Eye (tissue), 1 donor: Measurements from ENCODE around the gene TTYH3.

Source experiments
- DNase-seq: peaks from one replicate; pipeline ENCODE4 v3.0.0-alpha.2; 2015

Gene TTYH3

GRCh38 chr7:2710901-2711551 is 79.2 kb downstream of the TTYH3 start:
- DNase-seq: no peak

GRCh38 chr7:2711895-2712675 is 80.3 kb downstream of the TTYH3 start:
- no peak for DNase-seq

GRCh38 chr7:2713370-2713769 is 81.6 kb downstream of the TTYH3 start:
- peak; percentile 66 for DNase-seq

GRCh38 chr7:2713978-2714377 is 82.2 kb downstream of the TTYH3 start:
- DNase-seq: no peak
